Hepatocyte (in vitro differentiated cells): Measurements from ENCODE around the gene MAP3K5.

Experiments used
- EZH2 ChIP-seq: fragments of 200-600 bp; sonication (generic); IDR thresholded peaks from 2 replicates; pipeline ENCODE4 v1.6.1; 2016; ENCODE audit warnings: antibody characterized with exemption, mild to moderate bottlenecking, borderline replicate concordance
- EZH2phosphoT487 ChIP-seq: fragments of 200-600 bp; sonication (generic); IDR thresholded peaks from one replicate; pipeline ENCODE4 v1.6.1; 2018; ENCODE audit warnings: antibody characterized with exemption, mild to moderate bottlenecking, low read depth, moderate library complexity; ENCODE audit not compliant: unreplicated experiment, severe bottlenecking
- TF ChIP-seq, protein P1 (sequence below): fragments of 200-600 bp; sonication (generic); IDR thresholded peaks from 2 replicates; pipeline ENCODE4 v1.5.1; 2016; ENCODE audit warnings: antibody characterized with exemption, mild to moderate bottlenecking; ENCODE audit not compliant: poor library complexity

DNA sequence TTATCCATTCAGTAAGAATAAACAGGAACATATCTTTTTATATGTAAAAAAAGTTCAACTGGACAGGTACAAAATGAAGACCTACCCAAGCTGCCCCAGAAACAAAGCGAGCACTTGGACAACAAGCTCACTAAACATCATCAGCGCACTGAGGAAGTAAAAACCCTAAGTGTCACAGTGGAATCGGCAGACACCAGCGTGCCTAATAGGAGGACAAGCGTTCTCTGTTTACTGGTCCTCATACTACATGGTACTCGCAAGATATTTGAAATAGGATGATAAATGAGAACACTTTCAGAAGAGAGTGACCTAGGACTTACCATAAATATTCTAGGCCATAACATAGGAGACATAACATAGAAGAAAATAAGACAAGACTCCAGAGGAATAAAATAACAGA, 260.2 kb downstream of the MAP3K5 start:
- TF ChIP-seq, protein P1, sequence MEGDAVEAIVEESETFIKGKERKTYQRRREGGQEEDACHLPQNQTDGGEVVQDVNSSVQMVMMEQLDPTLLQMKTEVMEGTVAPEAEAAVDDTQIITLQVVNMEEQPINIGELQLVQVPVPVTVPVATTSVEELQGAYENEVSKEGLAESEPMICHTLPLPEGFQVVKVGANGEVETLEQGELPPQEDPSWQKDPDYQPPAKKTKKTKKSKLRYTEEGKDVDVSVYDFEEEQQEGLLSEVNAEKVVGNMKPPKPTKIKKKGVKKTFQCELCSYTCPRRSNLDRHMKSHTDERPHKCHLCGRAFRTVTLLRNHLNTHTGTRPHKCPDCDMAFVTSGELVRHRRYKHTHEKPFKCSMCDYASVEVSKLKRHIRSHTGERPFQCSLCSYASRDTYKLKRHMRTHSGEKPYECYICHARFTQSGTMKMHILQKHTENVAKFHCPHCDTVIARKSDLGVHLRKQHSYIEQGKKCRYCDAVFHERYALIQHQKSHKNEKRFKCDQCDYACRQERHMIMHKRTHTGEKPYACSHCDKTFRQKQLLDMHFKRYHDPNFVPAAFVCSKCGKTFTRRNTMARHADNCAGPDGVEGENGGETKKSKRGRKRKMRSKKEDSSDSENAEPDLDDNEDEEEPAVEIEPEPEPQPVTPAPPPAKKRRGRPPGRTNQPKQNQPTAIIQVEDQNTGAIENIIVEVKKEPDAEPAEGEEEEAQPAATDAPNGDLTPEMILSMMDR = no peak
- TF ChIP-seq EZH2phosphoT487 (no peak), EZH2 (no peak)
